Measurements from ENCODE around the gene BRICD5.

The BRICD5 gene

GRCh38 chr16:2179107-2179501 lies 31.6 kb downstream of the BRICD5 start:
- DNase-seq: no peak

GRCh38 chr16:2178321-2179106 lies 32.1 kb downstream of the BRICD5 start:
- no peak for DNase-seq

GRCh38 chr16:2177561-2177960 lies 33.1 kb downstream of the BRICD5 start:
- DNase-seq: no peak

- no peak for DNase-seq
Measured at GRCh38 chr16:2177101-2177500, 33.6 kb downstream of the BRICD5 start.

- no peak for DNase-seq
Measured at GRCh38 chr16:2176047-2176446, 34.6 kb downstream of the BRICD5 start.

- no peak for DNase-seq
Measured at GRCh38 chr16:2175454-2175853, 35.2 kb downstream of the BRICD5 start.

- no peak for DNase-seq
Measured at GRCh38 chr16:2174396-2175131, 36.1 kb downstream of the BRICD5 start.

- DNase-seq: no peak
Measured at GRCh38 chr16:2173916-2174315, 36.7 kb downstream of the BRICD5 start.

GRCh38 chr16:2173366-2173765 lies 37.3 kb downstream of the BRICD5 start:
- no peak for DNase-seq

- DNase-seq: no peak
Measured at GRCh38 chr16:2172688-2173335, 37.9 kb downstream of the BRICD5 start.

GRCh38 chr16:2171601-2172178 lies 39.0 kb downstream of the BRICD5 start:
- DNase-seq: no peak

GRCh38 chr16:2170587-2171435 lies 39.9 kb downstream of the BRICD5 start:
- DNase-seq: no peak

GRCh38 chr16:2170080-2170479 lies 40.6 kb downstream of the BRICD5 start:
- no peak for DNase-seq

- no peak for DNase-seq
Measured at GRCh38 chr16:2167068-2167638, 43.5 kb downstream of the BRICD5 start.

GRCh38 chr16:2166263-2167067 lies 44.2 kb downstream of the BRICD5 start:
- no peak for DNase-seq

GRCh38 chr16:2165861-2166260 lies 44.8 kb downstream of the BRICD5 start:
- no peak for DNase-seq

GRCh38 chr16:2163211-2163881 lies 47.3 kb downstream of the BRICD5 start:
- DNase-seq: no peak

- DNase-seq: no peak
Measured at GRCh38 chr16:2162676-2163118, 48.0 kb downstream of the BRICD5 start.

GRCh38 chr16:2161911-2162310 lies 48.8 kb downstream of the BRICD5 start:
- DNase-seq: no peak

GRCh38 chr16:2160915-2161551 lies 49.6 kb downstream of the BRICD5 start:
- no peak for DNase-seq
